ENCODE results near the gene CDHR3. TPM values are rescaled to one million over a fixed set of nuclear protein-coding genes. Genes with fewer than 3 reads are reported as not detected.

CDHR3 gene
- polyA plus RNA-seq, 1 donor from 2014 or later = 2.9 TPM

GRCh38 chr7:105971845-105972244 is 8.8 kb downstream of the CDHR3 start:
- Histone ChIP-seq H3K9ac (ENCODE audit: low read length) (no peak overlapping the region), H3K79me2 (replicated peaks; ENCODE audit: insufficient read depth, low read length) (no peaks in the 10 kb centered on the region), H3K36me3 (ENCODE audit: insufficient read depth, low read length) (no peaks in the 10 kb centered on the region), H3K27ac (ENCODE audit: low read length) (no peak overlapping the region), H4K20me1 (ENCODE audit: insufficient read depth) (no peaks in the 10 kb centered on the region), H3F3A (ENCODE audit: insufficient read depth, low read length, poor library complexity, severe bottlenecking) (no peaks in the 10 kb centered on the region), H3K4me2 (ENCODE audit: low read length) (no peak overlapping the region), H3K9me2 (ENCODE audit: insufficient read depth, low read length) (no peaks in the 10 kb centered on the region), H2AFZ (ENCODE audit: low read depth, low read length) (no peak overlapping the region), H3K4me3 (ENCODE audit: low read length) (no peak overlapping the region), H3K9me3 (ENCODE audit: low read length) (no peaks in the 10 kb centered on the region), H3K27me3 (ENCODE audit: insufficient read depth, low read depth, low read length) (no peaks in the 10 kb centered on the region)
- TF ChIP-seq CTCF (IDR thresholded peaks at IDR 0.05; ENCODE audit: poor library complexity, severe bottlenecking) (no peak), EP300 (conservative IDR thresholded peaks at IDR 0.05; ENCODE audit: poor library complexity, severe bottlenecking) (no peak)

- no peaks in the 10 kb centered on the region for H4K20me1 ChIP-seq (ENCODE audit: insufficient read depth)
- H3K27me3 ChIP-seq (ENCODE audit: insufficient read depth, low read depth, low read length) = no peaks in the 10 kb centered on the region
- no peaks in the 10 kb centered on the region for H3K9me3 ChIP-seq (ENCODE audit: low read length)
- H3K9ac ChIP-seq (ENCODE audit: low read length) = no peak overlapping the region
- H3K9me2 ChIP-seq (ENCODE audit: insufficient read depth, low read length) = no peaks in the 10 kb centered on the region
- no peak overlapping the region for H3K4me3 ChIP-seq (ENCODE audit: low read length)
- H3K27ac ChIP-seq (ENCODE audit: low read length) = no peak overlapping the region
- no peak for TF ChIP-seq POLR2AphosphoS5 (IDR thresholded peaks at IDR 0.05)
- TF ChIP-seq SMC3 (conservative IDR thresholded peaks at IDR 0.05; ENCODE audit: poor library complexity) = no peak
- TF ChIP-seq MXI1 (conservative IDR thresholded peaks at IDR 0.05; ENCODE audit: poor library complexity, severe bottlenecking) = no peak
- no peak for TF ChIP-seq RAD21 (conservative IDR thresholded peaks at IDR 0.05)
- TF ChIP-seq EP300 (conservative IDR thresholded peaks at IDR 0.05; ENCODE audit: poor library complexity, severe bottlenecking) = no peak
- H3K36me3 ChIP-seq (ENCODE audit: insufficient read depth, low read length) = no peaks in the 10 kb centered on the region
- no peak overlapping the region for H3K4me2 ChIP-seq (ENCODE audit: low read length)
- no peak overlapping the region for H2AFZ ChIP-seq (ENCODE audit: low read depth, low read length)
- no peaks in the 10 kb centered on the region for H3K79me2 ChIP-seq (replicated peaks; ENCODE audit: insufficient read depth, low read length)
- H3F3A ChIP-seq (ENCODE audit: insufficient read depth, low read length, poor library complexity, severe bottlenecking) = no peaks in the 10 kb centered on the region
These were observed 9.2 kb downstream of the CDHR3 start for GRCh38 chr7:105972276-105972675.

- Histone ChIP-seq H4K20me1 (ENCODE audit: insufficient read depth) (no peaks in the 10 kb centered on the region), H3K27me3 (ENCODE audit: insufficient read depth, low read depth, low read length) (no peaks in the 10 kb centered on the region), H3K27ac (ENCODE audit: low read length) (no peak overlapping the region), H3K9me2 (ENCODE audit: insufficient read depth, low read length) (no peaks in the 10 kb centered on the region), H3K79me2 (replicated peaks; ENCODE audit: insufficient read depth, low read length) (no peaks in the 10 kb centered on the region), H3K9ac (ENCODE audit: low read length) (no peak overlapping the region), H2AFZ (ENCODE audit: low read depth, low read length) (no peak overlapping the region), H3K36me3 (ENCODE audit: insufficient read depth, low read length) (no peaks in the 10 kb centered on the region), H3K4me3 (ENCODE audit: low read length) (no peak overlapping the region), H3K9me3 (ENCODE audit: low read length) (no peaks in the 10 kb centered on the region), H3K4me2 (ENCODE audit: low read length) (no peak overlapping the region), H3F3A (ENCODE audit: insufficient read depth, low read length, poor library complexity, severe bottlenecking) (no peaks in the 10 kb centered on the region)
- TF ChIP-seq TAF1 (IDR thresholded peaks at IDR 0.05; ENCODE audit: low read depth) (no peak), EZH2 (IDR thresholded peaks at IDR 0.05; ENCODE audit: borderline replicate concordance, insufficient read depth, low read length, poor library complexity, severe bottlenecking) (no peak), REST (IDR thresholded peaks at IDR 0.05; ENCODE audit: borderline replicate concordance) (no peak), SMC3 (conservative IDR thresholded peaks at IDR 0.05; ENCODE audit: poor library complexity) (no peak), EP300 (conservative IDR thresholded peaks at IDR 0.05; ENCODE audit: poor library complexity, severe bottlenecking) (no peak), RAD21 (conservative IDR thresholded peaks at IDR 0.05) (no peak), POLR2AphosphoS5 (IDR thresholded peaks at IDR 0.05) (no peak), MXI1 (conservative IDR thresholded peaks at IDR 0.05; ENCODE audit: poor library complexity, severe bottlenecking) (no peak), CTCF (IDR thresholded peaks at IDR 0.05; ENCODE audit: poor library complexity, severe bottlenecking) (no peak)
These were observed 11.4 kb downstream of the CDHR3 start for GRCh38 chr7:105974471-105974870.
